ENCODE data around the gene CNN1.

CNN1 gene

GRCh38 chr19:11534538-11534937 lies 4.1 kb upstream of the CNN1 start:
- no peak for DNase-seq (ENCODE audit: low read depth in 2 of 2, low spot score in 1 of 2)

GRCh38 chr19:11534948-11535347 lies 3.7 kb upstream of the CNN1 start:
- no peak for DNase-seq (ENCODE audit: low read depth in 2 of 2, low spot score in 1 of 2)

GRCh38 chr19:11535792-11536595 lies 2.7 kb upstream of the CNN1 start:
- DNase-seq (ENCODE audit: low read depth in 2 of 2, low spot score in 1 of 2), result peak; percentile 57 to 64

- no peak for DNase-seq (ENCODE audit: low read depth in 2 of 2, low spot score in 1 of 2)
Measured at GRCh38 chr19:11539495-11540365, 1.1 kb downstream of the CNN1 start.

- no peak for DNase-seq (ENCODE audit: low read depth in 2 of 2, low spot score in 1 of 2)
Measured at GRCh38 chr19:11540645-11541044, 2.0 kb downstream of the CNN1 start.

GRCh38 chr19:11541238-11541637 lies 2.6 kb downstream of the CNN1 start:
- DNase-seq (ENCODE audit: low read depth in 2 of 2, low spot score in 1 of 2), result no peak

GRCh38 chr19:11547929-11548700 lies 9.5 kb downstream of the CNN1 start:
- DNase-seq (ENCODE audit: low read depth in 2 of 2, low spot score in 1 of 2), result no peak

- DNase-seq (ENCODE audit: low read depth in 2 of 2, low spot score in 1 of 2), result no peak
Measured at GRCh38 chr19:11549386-11549953, 10.8 kb downstream of the CNN1 start.

- no peak for DNase-seq (ENCODE audit: low read depth in 2 of 2, low spot score in 1 of 2)
Measured at GRCh38 chr19:11550265-11550664, 11.6 kb downstream of the CNN1 start.

GRCh38 chr19:11551603-11552235 lies 13.1 kb downstream of the CNN1 start:
- no peak for DNase-seq (ENCODE audit: low read depth in 2 of 2, low spot score in 1 of 2)

- no peak for DNase-seq (ENCODE audit: low read depth in 2 of 2, low spot score in 1 of 2)
Measured at GRCh38 chr19:11552666-11553372, 14.2 kb downstream of the CNN1 start.

- no peak for DNase-seq (ENCODE audit: low read depth in 2 of 2, low spot score in 1 of 2)
Measured at GRCh38 chr19:11554160-11554559, 15.5 kb downstream of the CNN1 start.

GRCh38 chr19:11555246-11555645 lies 16.6 kb downstream of the CNN1 start:
- DNase-seq (ENCODE audit: low read depth in 2 of 2, low spot score in 1 of 2), result no peak

GRCh38 chr19:11556634-11557420 lies 18.2 kb downstream of the CNN1 start:
- DNase-seq (ENCODE audit: low read depth in 2 of 2, low spot score in 1 of 2), result no peak

GRCh38 chr19:11558881-11559828 lies 20.5 kb downstream of the CNN1 start, which contains the start of gene ELOF1:
TSS of gene ELOF1 (minus strand) at chr19:11559230. CDS start at chr19:11554347, 4,883 bp downstream.
- peak; percentile 83 to 94 for DNase-seq (ENCODE audit: low read depth in 2 of 2, low spot score in 1 of 2)

GRCh38 chr19:11560404-11561051 lies 21.9 kb downstream of the CNN1 start:
- DNase-seq (ENCODE audit: low read depth in 2 of 2, low spot score in 1 of 2), result no peak

- DNase-seq (ENCODE audit: low read depth in 2 of 2, low spot score in 1 of 2), result no peak
Measured at GRCh38 chr19:11563532-11563931, 24.9 kb downstream of the CNN1 start.

All from stimulated activated CD8-positive, alpha-beta memory T cell treated with anti-CD3 and anti-CD28 coated beads, Interleukin-4, amount 100 ng/mL, for 1 hour (primary cell).